ENCODE results near the gene TASP1. TPM values are rescaled to one million over a fixed set of nuclear protein-coding genes. Genes with fewer than 3 reads are reported as not detected.
A peak's percentile ranks its signal among the peaks of the same experiment; 100 is the strongest.

The TASP1 gene
- total RNA-seq, 4 donors from 2014 or later = 3.0 to 18.1 (median 12.9) TPM

DNA sequence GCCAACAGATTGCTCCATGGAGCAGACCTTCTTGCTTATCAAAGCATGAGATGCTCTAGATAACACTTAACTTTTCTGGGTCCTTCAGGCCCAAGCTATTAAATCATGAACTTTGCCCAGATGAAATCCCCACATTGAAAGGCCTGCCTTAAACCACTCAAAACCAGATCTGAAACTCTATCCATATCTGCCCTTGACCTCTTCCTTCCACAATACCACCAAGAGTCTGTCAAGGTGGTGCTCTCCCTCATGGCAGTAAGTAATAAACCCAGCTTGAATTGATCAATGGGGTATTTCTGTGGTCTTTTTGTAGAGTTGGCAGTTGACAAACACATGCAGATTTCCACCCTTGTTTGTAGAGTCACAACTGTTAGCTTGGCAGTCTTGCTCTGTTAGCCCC is 282.1 kb downstream of the TASP1 start:
- no peak overlapping the region for H3K27ac ChIP-seq
- H3K36me3 ChIP-seq = no peaks in the 10 kb centered on the region
- DNase-seq = no peak
- TF ChIP-seq POLR2A (IDR thresholded peaks at IDR 0.05) (no peak), EP300 (IDR thresholded peaks at IDR 0.05; ENCODE audit: low read depth) (no peak), POLR2AphosphoS5 (IDR thresholded peaks at IDR 0.05) (no peak), CTCF (IDR thresholded peaks at IDR 0.05) (no peak)
- intact Hi-C loops (cut with DNase I; ENCODE audit: low total_unique reads) = no loop called here
- in situ Hi-C loops (cut with MboI; ENCODE audit: low pct_ligation_motif_present in 1 of 4, low pct_unique_long_range_greater_than_20kb in 1 of 4, low sequenced_read_pairs in 3 of 4) = no loop called here
- no peaks in the 10 kb centered on the region for H3K27me3 ChIP-seq
- no peak overlapping the region for H3K4me3 ChIP-seq
- peaks cover 0 to 5% (median 0%) of the 10 kb centered on the region in 4 donors for H3K4me1 ChIP-seq
- no peaks in the 10 kb centered on the region for H3K9me3 ChIP-seq

DNA sequence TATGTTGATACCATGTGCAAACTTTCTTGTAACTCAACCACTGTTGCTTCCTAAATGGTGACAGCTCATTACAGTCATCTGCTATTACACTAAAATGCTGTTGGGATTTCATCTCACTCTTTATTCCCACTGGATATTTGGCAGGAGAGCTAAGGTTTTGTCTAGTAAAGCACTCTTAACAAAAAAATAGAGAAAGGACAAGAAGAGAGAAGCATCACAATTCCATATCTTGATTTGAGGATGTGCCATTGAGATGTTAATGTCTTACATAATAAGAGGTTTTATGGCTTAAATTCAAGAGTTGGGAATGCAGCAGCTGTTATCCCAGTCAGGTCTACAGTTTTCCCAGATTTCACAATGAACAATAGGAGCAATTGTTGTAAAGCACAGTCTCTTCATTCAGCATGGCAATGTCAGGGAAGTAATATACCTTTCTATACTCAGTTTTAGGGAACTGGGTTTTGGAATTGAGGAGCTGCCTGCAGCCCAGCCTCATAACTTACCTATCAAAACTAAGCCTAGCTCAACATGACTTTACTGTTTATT is 282.7 kb downstream of the TASP1 start:
- H3K36me3 ChIP-seq = no peaks in the 10 kb centered on the region
- no peak for TF ChIP-seq CTCF (IDR thresholded peaks at IDR 0.05)
- no peak for TF ChIP-seq POLR2A (IDR thresholded peaks at IDR 0.05)
- TF ChIP-seq EP300 (IDR thresholded peaks at IDR 0.05; ENCODE audit: low read depth) = no peak
- TF ChIP-seq POLR2AphosphoS5 (IDR thresholded peaks at IDR 0.05) = no peak
- H3K27me3 ChIP-seq = no peaks in the 10 kb centered on the region
- H3K4me3 ChIP-seq = no peak overlapping the region
- H3K9me3 ChIP-seq = no peaks in the 10 kb centered on the region
- in situ Hi-C loops (cut with MboI; ENCODE audit: low pct_ligation_motif_present in 1 of 4, low pct_unique_long_range_greater_than_20kb in 1 of 4, low sequenced_read_pairs in 3 of 4) (no loop called here), intact Hi-C loops (cut with DNase I; ENCODE audit: low total_unique reads) (no loop called here)
- peaks cover 0 to 5% (median 0%) of the 10 kb centered on the region in 4 donors for H3K4me1 ChIP-seq
- DNase-seq = no peak
- H3K27ac ChIP-seq = peak overlapping the region in 3 of 4 donors; percentile 44 to 56 (median 51)

GRCh38 chr20:13355411-13355810 is 283.3 kb downstream of the TASP1 start:
- Histone ChIP-seq H3K4me3 (no peak overlapping the region), H3K36me3 (no peaks in the 10 kb centered on the region)
- 58 to 80% methylated on average over 2 to 3 of the region's 3 CpGs for WGBS, 2 donors (ENCODE audit: low coverage in 1 of 2)

GRCh38 chr20:13353261-13353945 is 285.3 kb downstream of the TASP1 start:
- Histone ChIP-seq H3K27me3 (no peaks in the 10 kb centered on the region), H3K36me3 (no peaks in the 10 kb centered on the region), H3K4me3 (no peak overlapping the region), H3K4me1 (peaks cover 0 to 5% (median 0%) of the 10 kb centered on the region in 4 donors), H3K27ac (no peak overlapping the region), H3K9me3 (no peaks in the 10 kb centered on the region)
- in situ Hi-C loops (cut with MboI; ENCODE audit: low pct_ligation_motif_present in 1 of 4, low pct_unique_long_range_greater_than_20kb in 1 of 4, low sequenced_read_pairs in 3 of 4) = no loop called here
- 75 to 88% methylated on average over 2 of the region's 2 CpGs for WGBS, 2 donors (ENCODE audit: low coverage in 1 of 2)
- TF ChIP-seq EP300 (IDR thresholded peaks at IDR 0.05; ENCODE audit: low read depth) (no peak), CTCF (IDR thresholded peaks at IDR 0.05) (no peak), POLR2A (IDR thresholded peaks at IDR 0.05) (no peak)
- intact Hi-C loops (cut with DNase I; ENCODE audit: low total_unique reads) = no loop called here
- DNase-seq = no peak

More at GRCh38 chr20:13355411-13355810, 283.3 kb downstream of the TASP1 start:
- no peak for DNase-seq
- H3K4me1 ChIP-seq = peaks cover 0 to 5% (median 0%) of the 10 kb centered on the region in 4 donors
- TF ChIP-seq EP300 (IDR thresholded peaks at IDR 0.05; ENCODE audit: low read depth) = peak; percentile 72
- TF ChIP-seq CTCF (IDR thresholded peaks at IDR 0.05) = no peak
- TF ChIP-seq POLR2AphosphoS5 (IDR thresholded peaks at IDR 0.05) = peak; percentile 69 to 83 (median 81)
- no peak for TF ChIP-seq POLR2A (IDR thresholded peaks at IDR 0.05)
- no peaks in the 10 kb centered on the region for H3K9me3 ChIP-seq
- intact Hi-C loops (cut with DNase I; ENCODE audit: low total_unique reads) = no loop called here
- peak overlapping the region in 3 of 4 donors; percentile 44 to 56 (median 51) for H3K27ac ChIP-seq
- in situ Hi-C loops (cut with MboI; ENCODE audit: low pct_ligation_motif_present in 1 of 4, low pct_unique_long_range_greater_than_20kb in 1 of 4, low sequenced_read_pairs in 3 of 4) = no loop called here
- no peaks in the 10 kb centered on the region for H3K27me3 ChIP-seq

Measured in transverse colon (tissue), 4 donors.